Activated CD4-positive, alpha-beta memory T cell treated with anti-CD3 and anti-CD28 coated beads for 36 hours (primary cell): ENCODE results near the gene DEPDC5. TPM values are rescaled to one million over a fixed set of nuclear protein-coding genes. Genes with fewer than 3 reads are reported as not detected.

Experiments
- CTCF ChIA-PET: fragments of 350-600 bp; sonication (Branson Sonifier 250); formaldehyde crosslinking; loops from one replicate; lab custom pipeline; 2021; ENCODE audit warnings: antibody characterized with exemption, inconsistent platforms; lab: Charles Lee
- POLR2A ChIA-PET: fragments of 350-600 bp; sonication (Branson Sonifier 250); formaldehyde crosslinking; loops from one replicate; lab custom pipeline; 2021; ENCODE audit warnings: antibody characterized with exemption; lab: Charles Lee
- DNase-seq: peaks from one replicate; pipeline ENCODE4 v3.0.0-alpha.2; 2020
- H3K27ac Mint-ChIP-seq: one replicate; pipeline ENCODE4 v1.8.0; 2021; ENCODE audit warnings: mixed read lengths
- H3K27me3 Mint-ChIP-seq: one replicate; pipeline ENCODE4 v1.8.0; 2021; ENCODE audit warnings: mixed read lengths
- H3K36me3 Mint-ChIP-seq: one replicate; pipeline ENCODE4 v1.8.0; 2021; ENCODE audit warnings: mixed read lengths
- H3K4me1 Mint-ChIP-seq: one replicate; pipeline ENCODE4 v1.8.0; 2021; ENCODE audit warnings: low read depth, mixed read lengths
- H3K4me3 Mint-ChIP-seq: one replicate; pipeline ENCODE4 v1.8.0; 2021; ENCODE audit warnings: mild to moderate bottlenecking, mixed read lengths
- H3K9me3 Mint-ChIP-seq: one replicate; pipeline ENCODE4 v1.8.0; 2021; ENCODE audit warnings: mixed read lengths
- intact Hi-C: fragments of 100-400 bp; cut with micrococcal nuclease; formaldehyde crosslinking; loops from one replicate; pipeline ENCODE4 v1.15.1; 2023
- total RNA-seq, 2 experiments: library from RNA; stranded (reverse); gene quantifications; one replicate each; pipeline ENCODE4 v1.2.3, GENCODE V29; 2021

DEPDC5 gene
- total RNA-seq, 2 experiments from 2014 or later = 27.5 to 31.6 TPM

DNA sequence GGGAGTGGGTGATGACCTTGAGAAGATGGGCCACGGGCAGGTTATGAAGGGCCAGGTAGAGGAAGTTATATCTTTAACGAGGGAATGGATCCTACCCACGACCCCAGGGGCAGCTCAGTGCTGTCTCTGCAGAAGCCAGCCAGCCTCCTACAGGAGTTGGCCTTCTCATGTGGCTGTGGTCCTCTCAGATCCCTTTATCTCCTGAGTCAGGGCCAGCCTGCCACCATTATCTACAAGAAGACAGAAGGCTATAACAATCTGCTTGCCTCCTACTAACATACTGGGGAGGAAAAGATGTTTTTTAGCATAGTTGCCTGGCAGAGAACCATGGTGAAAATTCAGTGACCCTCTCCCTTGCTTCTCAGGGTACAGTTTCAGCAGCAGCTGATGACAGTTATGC, 183.5 kb downstream of the DEPDC5 start:
- Mint-ChIP-seq H3K4me3 (no peak overlapping the region), H3K9me3 (no peaks in the 10 kb centered on the region), H3K27me3 (no peaks in the 10 kb centered on the region), H3K27ac (no peak overlapping the region), H3K4me1 (no peaks in the 10 kb centered on the region), H3K36me3 (no peaks in the 10 kb centered on the region)
- DNase-seq = no peak
- intact Hi-C loops = no loop called here
- ChIA-PET POLR2A (no interaction called here), CTCF (interaction anchor here (1.8 kb wide), 1 partner anchor 33 kb away, joined by 4 read pairs; no protein-coding TSS in a partner anchor)

GRCh38 chr22:31938296-31938695, 184.5 kb downstream of the DEPDC5 start:
- no peak for DNase-seq
- POLR2A ChIA-PET = no interaction called here
- intact Hi-C loops = no loop called here

DNA sequence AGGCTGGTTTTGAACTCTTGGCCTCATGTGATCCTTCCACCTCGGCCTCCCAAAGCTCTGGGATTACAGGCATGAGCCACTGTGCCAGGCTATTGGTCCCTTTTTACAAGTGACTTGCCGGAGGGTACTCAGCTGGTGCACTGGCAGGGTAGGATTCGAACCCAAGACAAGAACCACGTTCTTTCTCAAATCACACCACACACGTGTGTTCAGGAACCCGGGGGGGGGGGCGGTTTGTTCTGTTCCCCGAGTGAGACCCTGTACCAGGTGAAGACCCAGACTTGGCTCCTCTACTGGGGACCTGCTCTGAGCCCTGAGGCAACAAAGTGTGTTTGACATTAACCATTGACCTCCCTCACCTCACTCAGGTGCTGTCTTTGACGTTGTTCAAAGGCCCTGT, 186.7 kb downstream of the DEPDC5 start:
- H3K4me1 Mint-ChIP-seq = peaks cover 14% of the 10 kb centered on the region
- no peaks in the 10 kb centered on the region for H3K9me3 Mint-ChIP-seq
- H3K27ac Mint-ChIP-seq = no peak overlapping the region
- no peaks in the 10 kb centered on the region for H3K27me3 Mint-ChIP-seq
- H3K4me3 Mint-ChIP-seq = no peak overlapping the region
- no peak for DNase-seq
- no peaks in the 10 kb centered on the region for H3K36me3 Mint-ChIP-seq
- CTCF ChIA-PET = interaction anchor here (0.5 to 0.9 kb wide), 2 partner anchors 36 kb away, joined by 3 to 5 read pairs; no protein-coding TSS in a partner anchor
- intact Hi-C loops = no loop called here
- POLR2A ChIA-PET = no interaction called here

More at GRCh38 chr22:31938296-31938695, 184.5 kb downstream of the DEPDC5 start:
- no peak overlapping the region for H3K4me3 Mint-ChIP-seq
- no peaks in the 10 kb centered on the region for H3K27me3 Mint-ChIP-seq
- no peak overlapping the region for H3K27ac Mint-ChIP-seq
- CTCF ChIA-PET = no interaction called here
- no peaks in the 10 kb centered on the region for H3K36me3 Mint-ChIP-seq
- peaks cover 9% of the 10 kb centered on the region for H3K4me1 Mint-ChIP-seq
- H3K9me3 Mint-ChIP-seq = no peaks in the 10 kb centered on the region

GRCh38 chr22:31942091-31942490, 188.3 kb downstream of the DEPDC5 start:
- H3K27ac Mint-ChIP-seq = no peak overlapping the region
- POLR2A ChIA-PET = interaction anchor here (0.5 to 1.3 kb wide), 3 partner anchors 9 to 206 kb away, joined by 3 to 5 read pairs (median 3); no protein-coding TSS in a partner anchor
- no peak overlapping the region for H3K4me3 Mint-ChIP-seq
- no peak for DNase-seq
- H3K4me1 Mint-ChIP-seq = peaks cover 17% of the 10 kb centered on the region
- H3K9me3 Mint-ChIP-seq = no peaks in the 10 kb centered on the region
- H3K27me3 Mint-ChIP-seq = no peaks in the 10 kb centered on the region
- intact Hi-C loops = no loop called here
- CTCF ChIA-PET = interaction anchor here (1.1 to 1.6 kb wide), 2 partner anchors 28 to 34 kb away, joined by 3 to 10 read pairs; no protein-coding TSS in a partner anchor
- H3K36me3 Mint-ChIP-seq = peaks cover under 1% of the 10 kb centered on the region

GRCh38 chr22:31943206-31943977, 189.6 kb downstream of the DEPDC5 start:
- peaks cover 22% of the 10 kb centered on the region for H3K4me1 Mint-ChIP-seq
- no peaks in the 10 kb centered on the region for H3K27me3 Mint-ChIP-seq
- ChIA-PET POLR2A (interaction anchor here (1.3 kb wide), 1 partner anchor 24 kb away, joined by 3 read pairs; no protein-coding TSS in a partner anchor), CTCF (interaction anchor here (1.1 to 1.6 kb wide), 2 partner anchors 27 to 33 kb away, joined by 3 to 10 read pairs; no protein-coding TSS in a partner anchor)
- H3K36me3 Mint-ChIP-seq = peaks cover 11% of the 10 kb centered on the region
- peak overlapping the region; percentile 71 for H3K27ac Mint-ChIP-seq
- intact Hi-C loops = no loop called here
- no peaks in the 10 kb centered on the region for H3K9me3 Mint-ChIP-seq
- DNase-seq = no peak
- H3K4me3 Mint-ChIP-seq = no peak overlapping the region

GRCh38 chr22:31943978-31944699, 190.3 kb downstream of the DEPDC5 start, which contains the start of gene YWHAH:
Gene YWHAH, plus strand, starts transcription at chr22:31944535. Its CDS starts 199 bp downstream, at chr22:31944734.
- ChIA-PET CTCF (no interaction called here), POLR2A (no interaction called here)
- H3K27me3 Mint-ChIP-seq = no peaks in the 10 kb centered on the region
- peaks cover 22% of the 10 kb centered on the region for H3K4me1 Mint-ChIP-seq
- DNase-seq = peak; percentile 95
- H3K27ac Mint-ChIP-seq = peak within 1 kb of the TSS; percentile 88
- peaks cover 15% of the 10 kb centered on the region for H3K36me3 Mint-ChIP-seq
- intact Hi-C loops = loop anchor here (1.0 to 2.0 kb wide), 2 partner anchors 115 to 282 kb away; partner anchors contain the start of gene PISD
- H3K9me3 Mint-ChIP-seq = no peaks in the 10 kb centered on the region
- H3K4me3 Mint-ChIP-seq = no peak within 1 kb of the TSS

DNA sequence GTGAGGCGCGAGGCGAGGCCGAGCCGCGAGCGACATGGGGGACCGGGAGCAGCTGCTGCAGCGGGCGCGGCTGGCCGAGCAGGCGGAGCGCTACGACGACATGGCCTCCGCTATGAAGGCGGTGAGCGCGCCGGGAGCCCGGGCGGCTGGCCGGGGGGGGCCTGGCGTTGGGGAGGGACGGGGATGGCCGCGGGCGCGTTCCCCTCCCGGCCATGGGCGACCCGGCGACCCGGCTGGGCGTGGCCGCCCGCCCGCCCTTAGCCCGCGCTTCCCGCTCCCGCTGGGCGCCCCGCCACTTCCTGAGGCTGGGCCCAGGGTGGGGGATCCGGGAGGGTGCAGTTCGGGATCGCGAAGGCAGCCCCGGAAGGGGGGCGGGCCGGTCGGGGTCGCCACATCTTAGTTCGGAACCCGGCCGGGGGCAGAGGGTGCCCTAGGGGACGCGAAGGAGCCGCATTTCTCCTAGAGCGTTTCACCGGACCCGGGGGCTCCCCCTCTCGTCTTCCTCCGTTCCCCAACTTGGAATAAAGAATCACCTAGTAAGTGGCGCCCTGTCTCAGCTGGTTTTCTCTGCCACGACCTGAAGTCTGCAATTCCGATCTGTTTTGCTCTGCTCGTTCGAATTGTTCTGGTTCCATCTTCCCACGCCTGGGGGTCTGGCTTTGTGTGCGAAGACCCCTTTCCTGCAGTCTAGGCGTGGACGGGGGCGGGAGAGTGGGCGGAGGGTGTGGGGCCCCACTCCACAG, 191.1 kb downstream of the DEPDC5 start:
- no peak overlapping the region for H3K27ac Mint-ChIP-seq
- H3K27me3 Mint-ChIP-seq = no peaks in the 10 kb centered on the region
- CTCF ChIA-PET = interaction anchor here (0.9 to 7.1 kb wide), 2 partner anchors 279 to 283 kb away, joined by 3 to 39 read pairs; partner anchors contain the start of gene PISD
- H3K9me3 Mint-ChIP-seq = no peaks in the 10 kb centered on the region
- peak; percentile 57 for DNase-seq
- POLR2A ChIA-PET = interaction anchor here (1.2 to 1.4 kb wide), 2 partner anchors 11 to 27 kb away, joined by 3 to 5 read pairs; no protein-coding TSS in a partner anchor
- H3K4me1 Mint-ChIP-seq = peaks cover 22% of the 10 kb centered on the region
- intact Hi-C loops = loop anchor here (1.0 to 2.0 kb wide), 3 partner anchors 116 to 283 kb away; partner anchors contain the start of genes PISD and PRR14L
- no peak overlapping the region for H3K4me3 Mint-ChIP-seq
- peaks cover 21% of the 10 kb centered on the region for H3K36me3 Mint-ChIP-seq

DNA sequence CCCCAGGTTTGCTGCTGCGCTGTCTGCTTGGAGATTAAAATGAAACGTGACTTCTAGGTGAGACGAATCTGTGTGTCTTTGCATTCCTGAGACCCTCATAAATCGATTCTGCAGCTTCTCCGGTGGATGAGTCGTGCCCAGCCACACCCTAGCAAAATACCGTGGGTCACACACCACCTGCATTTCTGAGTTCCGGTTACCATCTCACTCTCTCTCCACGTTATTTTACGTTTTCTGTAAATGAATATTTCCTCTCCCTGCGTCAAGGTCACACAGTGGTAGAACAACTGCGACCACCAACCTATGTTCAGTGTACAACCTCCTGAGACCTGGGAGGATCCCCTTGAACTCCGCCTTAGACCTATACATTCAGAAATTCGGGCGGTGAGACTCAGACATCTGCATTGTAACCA, 191.6 kb downstream of the DEPDC5 start:
- intact Hi-C loops = loop anchor here (1.0 to 2.0 kb wide), 2 partner anchors 117 to 195 kb away; partner anchors contain the start of gene PRR14L
- H3K27me3 Mint-ChIP-seq = no peaks in the 10 kb centered on the region
- peaks cover 27% of the 10 kb centered on the region for H3K4me1 Mint-ChIP-seq
- H3K27ac Mint-ChIP-seq = no peak overlapping the region
- H3K4me3 Mint-ChIP-seq = no peak overlapping the region
- peaks cover 25% of the 10 kb centered on the region for H3K36me3 Mint-ChIP-seq
- no peaks in the 10 kb centered on the region for H3K9me3 Mint-ChIP-seq
- CTCF ChIA-PET = interaction anchor here (0.9 to 7.1 kb wide), 3 partner anchors 269 to 283 kb away, joined by 3 to 39 read pairs (median 4); partner anchors contain the start of gene PISD
- peak; percentile 31 for DNase-seq
- POLR2A ChIA-PET = interaction anchor here (1.0 to 1.4 kb wide), 3 partner anchors 10 to 28 kb away, joined by 3 to 5 read pairs (median 5); no protein-coding TSS in a partner anchor

- H3K27me3 Mint-ChIP-seq = no peaks in the 10 kb centered on the region
- peaks cover 30% of the 10 kb centered on the region for H3K36me3 Mint-ChIP-seq
- CTCF ChIA-PET = interaction anchor here (0.9 to 7.1 kb wide), 6 partner anchors 9 to 284 kb away, joined by 3 to 39 read pairs (median 4); partner anchors contain the start of gene PISD
- intact Hi-C loops = loop anchor here (1.0 to 2.0 kb wide), 2 partner anchors 117 to 196 kb away; partner anchors contain the start of gene PRR14L
- POLR2A ChIA-PET = interaction anchor here (1.0 to 1.4 kb wide), 3 partner anchors 9 to 28 kb away, joined by 3 to 5 read pairs (median 5); no protein-coding TSS in a partner anchor
- H3K27ac Mint-ChIP-seq = no peak overlapping the region
- DNase-seq = no peak
- no peak overlapping the region for H3K4me3 Mint-ChIP-seq
- no peaks in the 10 kb centered on the region for H3K9me3 Mint-ChIP-seq
- peaks cover 34% of the 10 kb centered on the region for H3K4me1 Mint-ChIP-seq
Observed at GRCh38 chr22:31945971-31946680, 192.3 kb downstream of the DEPDC5 start.

GRCh38 chr22:31947296-31947695, 193.5 kb downstream of the DEPDC5 start:
- Mint-ChIP-seq H3K27ac (peak overlapping the region; percentile 43), H3K27me3 (no peaks in the 10 kb centered on the region), H3K4me1 (peaks cover 46% of the 10 kb centered on the region), H3K4me3 (no peak overlapping the region), H3K9me3 (no peaks in the 10 kb centered on the region), H3K36me3 (peaks cover 39% of the 10 kb centered on the region)
- intact Hi-C loops = no loop called here
- POLR2A ChIA-PET = interaction anchor here (0.6 kb wide), 1 partner anchor 465 kb away, joined by 5 read pairs; no protein-coding TSS in a partner anchor
- CTCF ChIA-PET = interaction anchor here (0.7 to 7.1 kb wide), 7 partner anchors 9 to 281 kb away, joined by 3 to 39 read pairs (median 3); no protein-coding TSS in a partner anchor
- peak; percentile 40 for DNase-seq
